K562 (cell line): ENCODE results near the gene APOB. TPM values are rescaled to one million over a fixed set of nuclear protein-coding genes. Genes with fewer than 3 reads are reported as not detected.

Experiments used
- ATAC-seq: fragments of 200-7000 bp; cut with Tn5 transposase; 3 replicates; pipeline ENCODE4 v1.9.1; 2020; ENCODE audit warnings: moderate library complexity
- BruUV-seq: library from RNA; stranded (reverse); fragments of 400-500 nt; replicated peaks from 2 replicates; lab custom pipeline; 2021; lab: Mats Ljungman, UMichigan
- CTCF ChIA-PET: fragments of 300-600 bp; formaldehyde crosslinking; extraction: SDS; loops from one replicate; lab custom pipeline; 2021; ENCODE audit warnings: low intra/inter-chr PET ratio; lab: Yijun Ruan, JAX
- POLR2A ChIA-PET: fragments of 300-600, 350-650 bp; sonication (Branson Sonifier 250); formaldehyde crosslinking; extraction: SDS; loops from one replicate; lab custom pipeline; 2021; ENCODE audit warnings: antibody characterized with exemption, inconsistent platforms; lab: Yijun Ruan, JAX
- DNase-seq, 4 experiments: peaks; one replicate each; pipeline versions ENCODE4 v3.0.0 to v3.0.0-alpha.2; 2011 to 2018; ENCODE audit warnings: low spot score in 3 of 4, mixed read lengths in 3 of 4; ENCODE audit errors: extremely low read depth in 1 of 4
- FAIRE-seq: peaks from 2 replicates; lab custom pipeline; 2011; peaks lifted over from hg19 to GRCh38; lab: Jason Lieb, UNC
- H2AFZ ChIP-seq: 2 replicates; pipeline ENCODE4 v1.6.0; 2011; ENCODE audit warnings: low read depth, low read length, control low read depth, inconsistent platforms
- H3K27ac ChIP-seq: fragments of 200-600 bp; 3 replicates; pipeline ENCODE4 v1.8.0; 2011; ENCODE audit warnings: low read depth, mild to moderate bottlenecking, control low read depth, inconsistent platforms, low read length, moderate library complexity, mixed read lengths; ENCODE audit errors: extremely low read depth
- H3K27me3 ChIP-seq, 2 experiments: fragments of 300-600 bp in 1 of 2; 2 replicates in 1 of 2; 3 replicates in 1 of 2; pipeline versions ENCODE4 v1.6.0 to v1.8.0; 2011; ENCODE audit warnings: inconsistent platforms in 2 of 2, low read length in 2 of 2, mild to moderate bottlenecking in 1 of 2, mixed read lengths in 1 of 2, moderate library complexity in 1 of 2; ENCODE audit not compliant: control insufficient read depth in 2 of 2, insufficient read depth in 2 of 2
- H3K36me3 ChIP-seq: fragments of 300-600 bp; 3 replicates; pipeline ENCODE4 v1.8.0; 2011; ENCODE audit warnings: mild to moderate bottlenecking, low read length, inconsistent platforms; ENCODE audit not compliant: control insufficient read depth, insufficient read depth
- H3K4me1 ChIP-seq, 2 experiments: fragments of 200-600 bp in 1 of 2; replicated peaks in 1 of 2; 2 replicates in 1 of 2; 3 replicates in 1 of 2; pipeline versions ENCODE4 v1.5.1 to v1.8.0; 2011; ENCODE audit warnings: inconsistent platforms in 2 of 2, low read length in 2 of 2, mild to moderate bottlenecking in 1 of 2, mixed read lengths in 1 of 2, moderate library complexity in 1 of 2; ENCODE audit not compliant: control insufficient read depth in 2 of 2, insufficient read depth in 2 of 2
- H3K4me2 ChIP-seq: 2 replicates; pipeline ENCODE4 v1.6.1; 2011; ENCODE audit warnings: low read length, control low read depth, inconsistent platforms, mixed read lengths; ENCODE audit not compliant: insufficient read depth
- H3K4me3 ChIP-seq: fragments of 200-600 bp; sonication (generic), shearing (Covaris generic); 2 replicates; pipeline ENCODE4 v1.5.1; 2016; ENCODE audit warnings: control low read depth, inconsistent platforms
- H3K79me2 ChIP-seq: fragments of 200-600 bp; 3 replicates; pipeline ENCODE4 v1.8.0; 2011; ENCODE audit warnings: low read length, inconsistent platforms; ENCODE audit not compliant: control insufficient read depth, insufficient read depth
- H3K9ac ChIP-seq, 2 experiments: 2 replicates each; pipeline versions ENCODE4 v1.6.0 to v1.6.1; 2011; ENCODE audit warnings: low read depth in 2 of 2, low read length in 2 of 2, control low read depth in 1 of 2, inconsistent platforms in 1 of 2, mild to moderate bottlenecking in 1 of 2, mixed read lengths in 1 of 2; ENCODE audit not compliant: insufficient read depth in 1 of 2
- H3K9me1 ChIP-seq: one replicate; pipeline ENCODE4 v1.6.0; 2011; ENCODE audit warnings: inconsistent platforms, mild to moderate bottlenecking, low read length, moderate library complexity; ENCODE audit not compliant: control insufficient read depth, insufficient read depth
- H3K9me3 ChIP-seq: replicated peaks from 2 replicates; pipeline ENCODE4 v1.5.1; 2011; ENCODE audit warnings: low read depth, low read length, inconsistent platforms; ENCODE audit not compliant: control insufficient read depth, insufficient read depth
- H4K20me1 ChIP-seq: replicated peaks from 2 replicates; pipeline ENCODE4 v1.6.1; 2011; ENCODE audit warnings: low read length, inconsistent platforms, mixed read lengths; ENCODE audit not compliant: control insufficient read depth, insufficient read depth
- E2F4 ChIP-seq: sonication (generic); formaldehyde crosslinking; IDR thresholded peaks from 2 replicates; pipeline ENCODE4 v1.8.0; 2022; ENCODE audit warnings: mild to moderate bottlenecking, low read depth, missing genetic modification reagents
- ELF4 ChIP-seq: fragments of 450-650 bp; formaldehyde crosslinking; IDR thresholded peaks from 2 replicates; pipeline ENCODE4 v1.4.0; 2022; ENCODE audit warnings: missing genetic modification characterization
- ETV1 ChIP-seq: fragments of 450-650 bp; conservative IDR thresholded peaks from 2 replicates; pipeline ENCODE4 v1.6.1; 2016; ENCODE audit warnings: missing genetic modification characterization, control low read depth, low read depth, missing compliant biosample characterization
- GABPB2 ChIP-seq: fragments of 250-450 bp; sonication (Bioruptor Pico); conservative IDR thresholded peaks from 2 replicates; pipeline ENCODE4 v1.5.1; 2021; ENCODE audit warnings: mild to moderate bottlenecking
- GTF2E2 ChIP-seq: fragments of 200-800 bp; sonication (Bioruptor generic); IDR thresholded peaks from 2 replicates; pipeline ENCODE4 v1.6.1; 2016; ENCODE audit warnings: missing genetic modification characterization, missing compliant biosample characterization
- KDM2B ChIP-seq: fragments of 250-450 bp; sonication (Bioruptor Pico); IDR thresholded peaks from 2 replicates; pipeline ENCODE4 v1.8.0; 2021; ENCODE audit warnings: mild to moderate bottlenecking, moderate library complexity
- LCOR ChIP-seq: sonication (generic); formaldehyde crosslinking; IDR thresholded peaks from 2 replicates; pipeline ENCODE4 v1.8.0; 2022; ENCODE audit warnings: mild to moderate bottlenecking, missing genetic modification reagents
- NR3C1 ChIP-seq: sonication (generic); formaldehyde crosslinking; IDR thresholded peaks from 2 replicates; pipeline ENCODE4 v1.8.1; 2022; ENCODE audit warnings: missing genetic modification reagents
- RBM15 ChIP-seq: fragments of 200-400 bp; formaldehyde crosslinking; IDR thresholded peaks from 2 replicates; pipeline ENCODE4 v1.6.1; 2018; ENCODE audit warnings: mild to moderate bottlenecking, low read length, moderate library complexity; ENCODE audit not compliant: insufficient read depth
- SRF ChIP-seq, 2 experiments: fragments of 250-450, 450-650 bp in 1 of 2; sonication (Bioruptor Pico) in 1 of 2; sonication (generic) in 1 of 2; formaldehyde crosslinking; IDR thresholded peaks; 2 replicates each; pipeline versions ENCODE4 v1.5.0 to v1.5.1; 2020 to 2022; ENCODE audit warnings: mild to moderate bottlenecking in 1 of 2, missing genetic modification reagents in 1 of 2
- SRSF9 ChIP-seq: fragments of 200-400 bp; formaldehyde crosslinking; IDR thresholded peaks from 2 replicates; pipeline ENCODE4 v1.6.1; 2017; ENCODE audit warnings: low read depth, low read length, borderline replicate concordance
- TAL1 ChIP-seq: fragments of 450-650 bp; IDR thresholded peaks from 2 replicates; pipeline ENCODE4 v1.6.1; 2016; ENCODE audit warnings: mild to moderate bottlenecking
- ZBTB8A ChIP-seq: fragments of 450-650 bp; IDR thresholded peaks from 2 replicates; pipeline ENCODE4 v1.6.1; 2018; ENCODE audit warnings: mild to moderate bottlenecking, moderate library complexity; ENCODE audit not compliant: partially characterized antibody
- ZFPM2 ChIP-seq: fragments of 250-450 bp; sonication (Bioruptor Pico); IDR thresholded peaks from 2 replicates; pipeline ENCODE4 v1.5.1; 2022; ENCODE audit warnings: mild to moderate bottlenecking
- ZKSCAN3 ChIP-seq: fragments of 250-450 bp; sonication (Bioruptor Pico); IDR thresholded peaks from 2 replicates; pipeline ENCODE4 v1.4.0; 2020
- ZNF507 ChIP-seq: conservative IDR thresholded peaks from 2 replicates; pipeline ENCODE4 v1.6.1; 2017; ENCODE audit warnings: missing genetic modification characterization, missing compliant biosample characterization
- ZNF551 ChIP-seq: fragments of 250-450 bp; sonication (Bioruptor Pico); IDR thresholded peaks from 2 replicates; pipeline ENCODE4 v1.5.0; 2021; ENCODE audit warnings: mild to moderate bottlenecking, moderate library complexity
- WGBS: fragments of 100-300 bp; shearing (Covaris generic); methylation state at CpG from one replicate; pipeline ENCODE4 v1.1.6; 2016; ENCODE audit warnings: low coverage, mixed read lengths; ENCODE audit not compliant: insufficient coverage; ENCODE audit errors: missing lambda C conversion rate; 5-methylcytosine and 5-hydroxymethylcytosine counted together
- in situ Hi-C: fragments of 300-500 bp; cut with MboI; formaldehyde crosslinking; loops from 4 replicates; pipeline ENCODE4 v1.15.0; 2018; ENCODE audit warnings: inconsistent platforms, mixed read lengths
- intact Hi-C: fragments of 100-400 bp; cut with micrococcal nuclease; formaldehyde crosslinking; loops from 2 replicates; pipeline ENCODE4 v1.14.2; 2022
- polyA plus RNA-seq, 8 experiments: library from polyadenylated mRNA; depleted of rRNA in 4 of 8; stranded (reverse) in 5 of 8; unstranded in 3 of 8; fragments of >200 nt; fragmentation: Nextera tagmentation in 2 of 8; fragmentation: Illumina TruSeq in 1 of 8; extraction: Ambion mirVana in 2 of 8; extraction: Trizol in 1 of 8; gene quantifications; 2 replicates each; pipeline versions ENCODE4 v1.2.1 to v1.2.3, GENCODE V29; 2011 to 2014; ENCODE audit warnings: inconsistent platforms in 1 of 8, missing spikeins in 1 of 8
- total RNA-seq, 7 experiments: library from RNA; depleted of rRNA in 6 of 7; stranded (reverse); fragments of >200 nt in 6 of 7; fragmentation: Illumina TruSeq in 2 of 7; extraction: Trizol in 2 of 7; gene quantifications; 2 replicates each; pipeline versions ENCODE4 v1.2.1 to v1.2.3, GENCODE V29; 2011 to 2021; ENCODE audit warnings: low replicate concordance in 1 of 7
- TF ChIP-seq, protein P1 (sequence below): fragments of 450-650 bp; formaldehyde crosslinking; IDR thresholded peaks from 2 replicates; pipeline ENCODE4 v1.4.0; 2022; ENCODE audit warnings: mild to moderate bottlenecking, moderate library complexity
- TF ChIP-seq, protein P2 (sequence below): sonication (generic); formaldehyde crosslinking; IDR thresholded peaks from 2 replicates; pipeline ENCODE4 v1.8.0; 2022; ENCODE audit warnings: missing genetic modification reagents, mild to moderate bottlenecking, borderline replicate concordance

APOB gene
- total and polyA plus RNA-seq, 9 of the 15 experiments (the other 6 are each of a cell fraction or from before 2014, with no cell fraction given) = 0.73 TPM; not detected in 8

DNA sequence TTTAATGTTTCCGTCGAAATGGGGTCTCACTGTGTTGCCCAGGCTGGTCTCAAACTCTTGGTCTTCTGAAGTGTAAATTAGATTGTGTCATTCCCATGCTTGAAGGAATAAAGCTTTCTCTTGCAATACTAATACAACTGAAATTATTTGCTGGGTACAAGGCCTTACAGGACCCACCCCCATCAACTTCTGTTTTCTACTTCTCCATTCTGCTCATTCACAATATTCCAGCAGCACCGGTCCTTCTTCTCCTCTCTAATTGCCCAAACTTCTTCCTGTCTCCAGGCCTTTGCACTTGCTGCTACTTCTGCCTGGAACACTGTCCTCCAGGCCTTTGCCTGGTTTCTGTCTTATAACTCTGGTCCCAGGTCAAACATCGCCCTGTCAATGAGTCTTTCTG, 73.8 kb downstream of the APOB start:
- Histone ChIP-seq H3K4me2 (no peak overlapping the region), H3K9me3 (no peaks in the 10 kb centered on the region), H3K9me1 (no peaks in the 10 kb centered on the region), H3K27me3 (peaks cover 3 to 22% of the 10 kb centered on the region in 2 experiments; a peak in 3 of 5 replicates), H3K27ac (no peak overlapping the region), H3K4me1 (no peaks in the 10 kb centered on the region), H2AFZ (no peak overlapping the region), H3K79me2 (no peaks in the 10 kb centered on the region), H4K20me1 (no peaks in the 10 kb centered on the region), H3K4me3 (no peak overlapping the region), H3K36me3 (no peaks in the 10 kb centered on the region), H3K9ac (no peak overlapping the region)
- intact Hi-C loops (no loop called here), in situ Hi-C loops (no loop called here)
- ATAC-seq (no peak), FAIRE-seq (no peak), DNase-seq (no peak)
- 0% methylated on average over 4 of the region's 4 CpGs for WGBS
- TF ChIP-seq NR3C1 (CRISPR knock-in tag) (no peak), ELF4 (CRISPR knock-in tag) (no peak), RBM15 (no peak), TAL1 (no peak), ZNF551 (CRISPR knock-in tag) (no peak), SRF (CRISPR knock-in tag; IDR thresholded peaks at IDR 0.05) (no peak), ZFPM2 (CRISPR knock-in tag) (no peak), SRSF9 (no peak), GTF2E2 (tag) (no peak), KDM2B (CRISPR knock-in tag) (no peak), LCOR (CRISPR knock-in tag) (no peak), ETV1 (tag) (no peak), ZBTB8A (no peak), GABPB2 (no peak), ZNF507 (tag) (no peak), E2F4 (no peak), ZKSCAN3 (CRISPR knock-in tag) (no peak)
- TF ChIP-seq, protein P1, sequence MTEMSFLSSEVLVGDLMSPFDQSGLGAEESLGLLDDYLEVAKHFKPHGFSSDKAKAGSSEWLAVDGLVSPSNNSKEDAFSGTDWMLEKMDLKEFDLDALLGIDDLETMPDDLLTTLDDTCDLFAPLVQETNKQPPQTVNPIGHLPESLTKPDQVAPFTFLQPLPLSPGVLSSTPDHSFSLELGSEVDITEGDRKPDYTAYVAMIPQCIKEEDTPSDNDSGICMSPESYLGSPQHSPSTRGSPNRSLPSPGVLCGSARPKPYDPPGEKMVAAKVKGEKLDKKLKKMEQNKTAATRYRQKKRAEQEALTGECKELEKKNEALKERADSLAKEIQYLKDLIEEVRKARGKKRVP (CRISPR knock-in tag) = no peak
- TF ChIP-seq, protein P2, sequence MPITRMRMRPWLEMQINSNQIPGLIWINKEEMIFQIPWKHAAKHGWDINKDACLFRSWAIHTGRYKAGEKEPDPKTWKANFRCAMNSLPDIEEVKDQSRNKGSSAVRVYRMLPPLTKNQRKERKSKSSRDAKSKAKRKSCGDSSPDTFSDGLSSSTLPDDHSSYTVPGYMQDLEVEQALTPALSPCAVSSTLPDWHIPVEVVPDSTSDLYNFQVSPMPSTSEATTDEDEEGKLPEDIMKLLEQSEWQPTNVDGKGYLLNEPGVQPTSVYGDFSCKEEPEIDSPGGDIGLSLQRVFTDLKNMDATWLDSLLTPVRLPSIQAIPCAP (CRISPR knock-in tag) = no peak
- POLR2A ChIA-PET = no interaction called here
- BruUV-seq = no TSS peak
- CTCF ChIA-PET = no interaction called here
